Hepatocyte (in vitro differentiated cells): Measurements from ENCODE around the gene UBIAD1.

Experiments used
- EZH2 ChIP-seq: fragments of 200-600 bp; sonication (generic); IDR thresholded peaks from 2 replicates; pipeline ENCODE4 v1.6.1; 2016; ENCODE audit warnings: antibody characterized with exemption, mild to moderate bottlenecking, borderline replicate concordance
- TF ChIP-seq, protein P1 (sequence below): fragments of 200-600 bp; sonication (generic); IDR thresholded peaks from 2 replicates; pipeline ENCODE4 v1.5.1; 2016; ENCODE audit warnings: antibody characterized with exemption, mild to moderate bottlenecking; ENCODE audit not compliant: poor library complexity

DNA sequence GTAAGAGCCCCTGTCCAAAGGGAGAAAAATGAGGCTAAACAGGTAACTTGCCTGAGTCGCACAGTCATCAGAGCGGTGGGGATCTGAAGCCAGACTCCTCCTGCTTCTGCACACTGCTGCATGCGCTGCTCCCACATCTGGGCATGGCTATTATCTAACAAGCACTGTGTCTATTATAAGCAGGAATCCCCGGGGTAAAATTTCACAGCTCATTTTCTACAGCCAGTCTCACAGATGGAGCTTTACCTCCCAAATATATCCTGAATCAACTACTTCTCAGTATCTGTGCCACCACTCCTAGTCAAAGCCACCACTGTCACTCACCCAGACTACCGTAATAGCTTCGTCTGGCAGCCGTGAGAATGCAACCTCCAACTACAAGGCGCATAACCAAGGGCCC, 20.5 kb upstream of the UBIAD1 start:
- TF ChIP-seq, protein P1, sequence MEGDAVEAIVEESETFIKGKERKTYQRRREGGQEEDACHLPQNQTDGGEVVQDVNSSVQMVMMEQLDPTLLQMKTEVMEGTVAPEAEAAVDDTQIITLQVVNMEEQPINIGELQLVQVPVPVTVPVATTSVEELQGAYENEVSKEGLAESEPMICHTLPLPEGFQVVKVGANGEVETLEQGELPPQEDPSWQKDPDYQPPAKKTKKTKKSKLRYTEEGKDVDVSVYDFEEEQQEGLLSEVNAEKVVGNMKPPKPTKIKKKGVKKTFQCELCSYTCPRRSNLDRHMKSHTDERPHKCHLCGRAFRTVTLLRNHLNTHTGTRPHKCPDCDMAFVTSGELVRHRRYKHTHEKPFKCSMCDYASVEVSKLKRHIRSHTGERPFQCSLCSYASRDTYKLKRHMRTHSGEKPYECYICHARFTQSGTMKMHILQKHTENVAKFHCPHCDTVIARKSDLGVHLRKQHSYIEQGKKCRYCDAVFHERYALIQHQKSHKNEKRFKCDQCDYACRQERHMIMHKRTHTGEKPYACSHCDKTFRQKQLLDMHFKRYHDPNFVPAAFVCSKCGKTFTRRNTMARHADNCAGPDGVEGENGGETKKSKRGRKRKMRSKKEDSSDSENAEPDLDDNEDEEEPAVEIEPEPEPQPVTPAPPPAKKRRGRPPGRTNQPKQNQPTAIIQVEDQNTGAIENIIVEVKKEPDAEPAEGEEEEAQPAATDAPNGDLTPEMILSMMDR: no peak
- TF ChIP-seq EZH2: no peak
